K562 (cell line): Measurements from ENCODE around the gene OR7A17. TPM values are rescaled to one million over a fixed set of nuclear protein-coding genes. Genes with fewer than 3 reads are reported as not detected.
A peak's percentile ranks its signal among the peaks of the same experiment; 100 is the strongest.

Source experiments
- ATAC-seq: fragments of 200-7000 bp; cut with Tn5 transposase; 3 replicates; pipeline ENCODE4 v1.9.1; 2020; ENCODE audit warnings: moderate library complexity
- BruUV-seq: library from RNA; stranded (reverse); fragments of 400-500 nt; replicated peaks from 2 replicates; lab custom pipeline; 2021; lab: Mats Ljungman, UMichigan
- CTCF ChIA-PET: fragments of 300-600 bp; formaldehyde crosslinking; extraction: SDS; loops from one replicate; lab custom pipeline; 2021; ENCODE audit warnings: low intra/inter-chr PET ratio; lab: Yijun Ruan, JAX
- POLR2A ChIA-PET: fragments of 300-600, 350-650 bp; sonication (Branson Sonifier 250); formaldehyde crosslinking; extraction: SDS; loops from one replicate; lab custom pipeline; 2021; ENCODE audit warnings: antibody characterized with exemption, inconsistent platforms; lab: Yijun Ruan, JAX
- DNase-seq, 4 experiments: peaks; one replicate each; pipeline versions ENCODE4 v3.0.0 to v3.0.0-alpha.2; 2011 to 2018; ENCODE audit warnings: low spot score in 3 of 4, mixed read lengths in 3 of 4; ENCODE audit errors: extremely low read depth in 1 of 4
- FAIRE-seq: peaks from 2 replicates; lab custom pipeline; 2011; peaks lifted over from hg19 to GRCh38; lab: Jason Lieb, UNC
- H2AFZ ChIP-seq: 2 replicates; pipeline ENCODE4 v1.6.0; 2011; ENCODE audit warnings: low read depth, low read length, control low read depth, inconsistent platforms
- H3K27ac ChIP-seq: fragments of 200-600 bp; 3 replicates; pipeline ENCODE4 v1.8.0; 2011; ENCODE audit warnings: low read depth, mild to moderate bottlenecking, control low read depth, inconsistent platforms, low read length, moderate library complexity, mixed read lengths; ENCODE audit errors: extremely low read depth
- H3K27me3 ChIP-seq, 2 experiments: fragments of 300-600 bp in 1 of 2; 2 replicates in 1 of 2; 3 replicates in 1 of 2; pipeline versions ENCODE4 v1.6.0 to v1.8.0; 2011; ENCODE audit warnings: inconsistent platforms in 2 of 2, low read length in 2 of 2, mild to moderate bottlenecking in 1 of 2, mixed read lengths in 1 of 2, moderate library complexity in 1 of 2; ENCODE audit not compliant: control insufficient read depth in 2 of 2, insufficient read depth in 2 of 2
- H3K36me3 ChIP-seq: fragments of 300-600 bp; 3 replicates; pipeline ENCODE4 v1.8.0; 2011; ENCODE audit warnings: mild to moderate bottlenecking, low read length, inconsistent platforms; ENCODE audit not compliant: control insufficient read depth, insufficient read depth
- H3K4me1 ChIP-seq, 2 experiments: fragments of 200-600 bp in 1 of 2; replicated peaks in 1 of 2; 2 replicates in 1 of 2; 3 replicates in 1 of 2; pipeline versions ENCODE4 v1.5.1 to v1.8.0; 2011; ENCODE audit warnings: inconsistent platforms in 2 of 2, low read length in 2 of 2, mild to moderate bottlenecking in 1 of 2, mixed read lengths in 1 of 2, moderate library complexity in 1 of 2; ENCODE audit not compliant: control insufficient read depth in 2 of 2, insufficient read depth in 2 of 2
- H3K4me2 ChIP-seq: 2 replicates; pipeline ENCODE4 v1.6.1; 2011; ENCODE audit warnings: low read length, control low read depth, inconsistent platforms, mixed read lengths; ENCODE audit not compliant: insufficient read depth
- H3K4me3 ChIP-seq: fragments of 200-600 bp; sonication (generic), shearing (Covaris generic); 2 replicates; pipeline ENCODE4 v1.5.1; 2016; ENCODE audit warnings: control low read depth, inconsistent platforms
- H3K79me2 ChIP-seq: fragments of 200-600 bp; 3 replicates; pipeline ENCODE4 v1.8.0; 2011; ENCODE audit warnings: low read length, inconsistent platforms; ENCODE audit not compliant: control insufficient read depth, insufficient read depth
- H3K9ac ChIP-seq, 2 experiments: 2 replicates each; pipeline versions ENCODE4 v1.6.0 to v1.6.1; 2011; ENCODE audit warnings: low read depth in 2 of 2, low read length in 2 of 2, control low read depth in 1 of 2, inconsistent platforms in 1 of 2, mild to moderate bottlenecking in 1 of 2, mixed read lengths in 1 of 2; ENCODE audit not compliant: insufficient read depth in 1 of 2
- H3K9me1 ChIP-seq: one replicate; pipeline ENCODE4 v1.6.0; 2011; ENCODE audit warnings: inconsistent platforms, mild to moderate bottlenecking, low read length, moderate library complexity; ENCODE audit not compliant: control insufficient read depth, insufficient read depth
- H3K9me3 ChIP-seq: replicated peaks from 2 replicates; pipeline ENCODE4 v1.5.1; 2011; ENCODE audit warnings: low read depth, low read length, inconsistent platforms; ENCODE audit not compliant: control insufficient read depth, insufficient read depth
- H4K20me1 ChIP-seq: replicated peaks from 2 replicates; pipeline ENCODE4 v1.6.1; 2011; ENCODE audit warnings: low read length, inconsistent platforms, mixed read lengths; ENCODE audit not compliant: control insufficient read depth, insufficient read depth
- ARID1B ChIP-seq: fragments of 450-650 bp; IDR thresholded peaks from 2 replicates; pipeline ENCODE4 v1.6.1; 2016; ENCODE audit warnings: antibody characterized with exemption, mild to moderate bottlenecking, inconsistent platforms
- BACH1 ChIP-seq: fragments of 200-800 bp; sonication (Bioruptor generic); IDR thresholded peaks from 2 replicates; pipeline ENCODE4 v1.6.1; 2016; ENCODE audit warnings: missing genetic modification characterization, missing compliant biosample characterization
- CBFA2T3 ChIP-seq: fragments of 450-650 bp; IDR thresholded peaks from 2 replicates; pipeline ENCODE4 v1.6.1; 2017
- EP300 ChIP-seq: IDR thresholded peaks from 2 replicates; pipeline ENCODE4 v1.6.1; 2012; ENCODE audit warnings: low read length, improper control_type of control experiment
- HDAC3 ChIP-seq: fragments of 450-650 bp; IDR thresholded peaks from 2 replicates; pipeline ENCODE4 v1.6.1; 2018; ENCODE audit warnings: borderline replicate concordance, mild to moderate bottlenecking, moderate library complexity; ENCODE audit not compliant: partially characterized antibody
- KLF10 ChIP-seq: fragments of 250-450 bp; sonication (Bioruptor Pico); IDR thresholded peaks from 2 replicates; pipeline ENCODE4 v1.6.1; 2021; ENCODE audit warnings: matching md5 sums
- MTA2 ChIP-seq: fragments of 450-650 bp; IDR thresholded peaks from 2 replicates; pipeline ENCODE4 v1.6.1; 2016; ENCODE audit warnings: low read depth
- NEUROD1 ChIP-seq: fragments of 150-350 bp; IDR thresholded peaks from 2 replicates; pipeline ENCODE4 v1.6.1; 2014; ENCODE audit warnings: borderline replicate concordance, low read length, low read depth; ENCODE audit not compliant: partially characterized antibody
- NRF1 ChIP-seq, 2 experiments: fragments of 450-650 bp; IDR thresholded peaks in 1 of 2; conservative IDR thresholded peaks in 1 of 2; 2 replicates each; pipeline ENCODE4 v1.6.1; 2014; ENCODE audit warnings: mild to moderate bottlenecking in 2 of 2
- SIN3A ChIP-seq, 2 experiments: fragments of 150-350 bp in 1 of 2; IDR thresholded peaks; 2 replicates each; pipeline ENCODE4 v1.6.1; 2011 to 2016; ENCODE audit warnings: borderline replicate concordance in 2 of 2, low read depth in 2 of 2, low read length in 2 of 2, mild to moderate bottlenecking in 2 of 2, moderate library complexity in 2 of 2; ENCODE audit not compliant: control insufficient read depth in 1 of 2
- SMAD4 ChIP-seq: fragments of 250-450 bp; sonication (Bioruptor Pico); conservative IDR thresholded peaks from 2 replicates; pipeline ENCODE4 v1.8.0; 2021; ENCODE audit warnings: inconsistent platforms, mild to moderate bottlenecking, moderate library complexity
- SMARCC2 ChIP-seq: fragments of 450-650 bp; IDR thresholded peaks from 2 replicates; pipeline ENCODE4 v1.6.1; 2017; ENCODE audit warnings: antibody characterized with exemption, moderate library complexity, mild to moderate bottlenecking, low read depth
- ZBTB11 ChIP-seq, 3 experiments: fragments of 200-800 bp in 1 of 3; fragments of 250-450 bp in 1 of 3; fragments of 450-650 bp in 1 of 3; sonication (Bioruptor Pico) in 1 of 3; sonication (Bioruptor generic) in 1 of 3; formaldehyde crosslinking in 1 of 3; IDR thresholded peaks; 2 replicates each; pipeline versions ENCODE4 v1.6.1 to v1.8.0; 2016 to 2022; ENCODE audit warnings: mild to moderate bottlenecking in 2 of 3, missing genetic modification characterization in 2 of 3, missing compliant biosample characterization in 1 of 3, moderate library complexity in 1 of 3
- ZNF174 ChIP-seq: fragments of 250-450 bp; sonication (Bioruptor Pico); IDR thresholded peaks from 2 replicates; pipeline ENCODE4 v1.4.0; 2020; ENCODE audit warnings: mild to moderate bottlenecking
- ZNF175 ChIP-seq: fragments of 200-800 bp; sonication (Bioruptor generic); IDR thresholded peaks from 2 replicates; pipeline ENCODE4 v1.6.1; 2016; ENCODE audit warnings: low read depth, mild to moderate bottlenecking, missing genetic modification characterization, missing compliant biosample characterization
- ZNF277 ChIP-seq: fragments of 250-450 bp; sonication (Bioruptor Pico); IDR thresholded peaks from 2 replicates; pipeline ENCODE4 v1.8.0; 2022; ENCODE audit warnings: inconsistent platforms, mild to moderate bottlenecking, moderate library complexity, borderline replicate concordance
- WGBS: fragments of 100-300 bp; shearing (Covaris generic); methylation state at CpG from one replicate; pipeline ENCODE4 v1.1.6; 2016; ENCODE audit warnings: low coverage, mixed read lengths; ENCODE audit not compliant: insufficient coverage; ENCODE audit errors: missing lambda C conversion rate; 5-methylcytosine and 5-hydroxymethylcytosine counted together
- in situ Hi-C: fragments of 300-500 bp; cut with MboI; formaldehyde crosslinking; loops from 4 replicates; pipeline ENCODE4 v1.15.0; 2018; ENCODE audit warnings: inconsistent platforms, mixed read lengths
- intact Hi-C: fragments of 100-400 bp; cut with micrococcal nuclease; formaldehyde crosslinking; loops from 2 replicates; pipeline ENCODE4 v1.14.2; 2022
- polyA plus RNA-seq, 8 experiments: library from polyadenylated mRNA; depleted of rRNA in 4 of 8; stranded (reverse) in 5 of 8; unstranded in 3 of 8; fragments of >200 nt; fragmentation: Nextera tagmentation in 2 of 8; fragmentation: Illumina TruSeq in 1 of 8; extraction: Ambion mirVana in 2 of 8; extraction: Trizol in 1 of 8; gene quantifications; 2 replicates each; pipeline versions ENCODE4 v1.2.1 to v1.2.3, GENCODE V29; 2011 to 2014; ENCODE audit warnings: inconsistent platforms in 1 of 8, missing spikeins in 1 of 8
- total RNA-seq, 7 experiments: library from RNA; depleted of rRNA in 6 of 7; stranded (reverse); fragments of >200 nt in 6 of 7; fragmentation: Illumina TruSeq in 2 of 7; extraction: Trizol in 2 of 7; gene quantifications; 2 replicates each; pipeline versions ENCODE4 v1.2.1 to v1.2.3, GENCODE V29; 2011 to 2021; ENCODE audit warnings: low replicate concordance in 1 of 7

Gene OR7A17
- total and polyA plus RNA-seq, 9 of the 15 experiments (the other 6 are each of a cell fraction or from before 2014, with no cell fraction given), result not detected

- Histone ChIP-seq H3K4me2 (peak overlapping the region; percentile 63), H3K79me2 (no peaks in the 10 kb centered on the region), H3K36me3 (no peaks in the 10 kb centered on the region), H4K20me1 (no peaks in the 10 kb centered on the region), H3K27me3 (peaks cover 4 to 8% of the 10 kb centered on the region in 2 experiments; a peak in 2 of 5 replicates), H2AFZ (no peak overlapping the region), H3K27ac (no peak overlapping the region), H3K9me3 (peaks cover 6% of the 10 kb centered on the region; the same call in 1 of the 2 replicates), H3K4me1 (peaks cover 0 to 12% of the 10 kb centered on the region in 2 experiments; a peak in 2 of 5 replicates), H3K4me3 (no peak overlapping the region), H3K9me1 (no peaks in the 10 kb centered on the region), H3K9ac (0 out of 4 replicates have a peak overlapping the region, but pooled peaks of 1 of the 2 experiments have one; percentile 29)
- ChIA-PET CTCF (interaction anchor here (0.6 kb wide), 1 partner anchor 316 kb away, joined by 3 read pairs; no protein-coding TSS in a partner anchor), POLR2A (interaction anchor here (0.7 to 1.5 kb wide), 7 partner anchors 9 to 1312 kb away, joined by 3 to 4 read pairs (median 3); partner anchors contain the start of gene ZNF333)
- FAIRE-seq (peak; percentile 35), DNase-seq (peak; percentile 25 to 74 (median 44)), ATAC-seq (peak; percentile 78)
- in situ Hi-C loops (loop anchor here (10.0 kb wide), 1 partner anchor 316 kb away; the partner anchor contains the start of gene NDUFB7), intact Hi-C loops (no loop called here)
- 2% methylated on average over 10 of the region's 10 CpGs for WGBS
- BruUV-seq, result no TSS peak
- TF ChIP-seq ARID1B (peak; percentile 97), SIN3A (IDR thresholded peaks at IDR 0.05; ENCODE audit: borderline replicate concordance in 2 of 2, control insufficient read depth in 1 of 2, low read depth in 2 of 2, low read length in 2 of 2) (no peak), SMAD4 (peak; percentile 96), ZNF174 (CRISPR knock-in tag) (no peak), MTA2 (peak; percentile 93), SMARCC2 (peak; percentile 90), EP300 (peak; percentile 90), BACH1 (0 out of 2 replicates have a peak, but pooled peaks have one; percentile 22), KLF10 (CRISPR knock-in tag) (no peak), NEUROD1 (peak; percentile 26), ZNF277 (CRISPR knock-in tag) (no peak), NRF1 (conservative IDR thresholded peaks at IDR 0.05 in 1 of 2, IDR thresholded peaks at IDR 0.05 in 1 of 2) (peak in 1 of 2 experiments; percentile 36; a peak in 1 of 4 replicates), CBFA2T3 (peak; percentile 93), HDAC3 (peak; percentile 77), ZNF175 (CRISPR knock-in tag) (peak; percentile 47; the same call in 1 of the 2 replicates), ZBTB11 (CRISPR knock-in tag; IDR thresholded peaks at IDR 0.05) (peak in 1 of 3 experiments; percentile 69; a peak in 1 of 6 replicates)
Observed at GRCh38 chr19:14890643-14891379, 4.9 kb upstream of the OR7A17 start.
